Osteocyte (in vitro differentiated cells): ENCODE measurements around the gene TTBK1. TPM values are rescaled to one million over a fixed set of nuclear protein-coding genes. Genes with fewer than 3 reads are reported as not detected.

Source experiments
- DNase-seq: peaks from one replicate; pipeline ENCODE4 v3.0.0; 2021; ENCODE audit warnings: mixed read lengths; ENCODE audit not compliant: unreplicated experiment; ENCODE audit errors: extremely low spot score
- H3K27ac Mint-ChIP-seq: one replicate; pipeline ENCODE4 v1.8.0; 2021; ENCODE audit warnings: mild to moderate bottlenecking, mixed read lengths; ENCODE audit not compliant: unreplicated experiment
- H3K27me3 Mint-ChIP-seq: one replicate; pipeline ENCODE4 v1.8.0; 2021; ENCODE audit warnings: mixed read lengths; ENCODE audit not compliant: unreplicated experiment
- H3K36me3 Mint-ChIP-seq: one replicate; pipeline ENCODE4 v1.8.0; 2021; ENCODE audit warnings: mixed read lengths; ENCODE audit not compliant: unreplicated experiment
- H3K4me1 Mint-ChIP-seq: one replicate; pipeline ENCODE4 v1.8.0; 2021; ENCODE audit warnings: mixed read lengths; ENCODE audit not compliant: unreplicated experiment
- H3K4me3 Mint-ChIP-seq: one replicate; pipeline ENCODE4 v1.8.0; 2021; ENCODE audit warnings: mild to moderate bottlenecking, moderate library complexity, mixed read lengths; ENCODE audit not compliant: unreplicated experiment
- H3K9me3 Mint-ChIP-seq: one replicate; pipeline ENCODE4 v1.8.0; 2021; ENCODE audit warnings: mixed read lengths; ENCODE audit not compliant: unreplicated experiment
- CTCF ChIP-seq: fragments of 200-600 bp; sonication (generic); IDR thresholded peaks from 2 replicates; pipeline ENCODE4 v1.5.0; 2021; ENCODE audit warnings: antibody characterized with exemption, mild to moderate bottlenecking, moderate library complexity
- total RNA-seq: library from RNA; stranded (reverse); gene quantifications from 2 replicates; pipeline ENCODE4 v1.2.1, GENCODE V29; 2021

The TTBK1 gene
- total RNA-seq, 1 donor from 2014 or later = 0.08 TPM

DNA sequence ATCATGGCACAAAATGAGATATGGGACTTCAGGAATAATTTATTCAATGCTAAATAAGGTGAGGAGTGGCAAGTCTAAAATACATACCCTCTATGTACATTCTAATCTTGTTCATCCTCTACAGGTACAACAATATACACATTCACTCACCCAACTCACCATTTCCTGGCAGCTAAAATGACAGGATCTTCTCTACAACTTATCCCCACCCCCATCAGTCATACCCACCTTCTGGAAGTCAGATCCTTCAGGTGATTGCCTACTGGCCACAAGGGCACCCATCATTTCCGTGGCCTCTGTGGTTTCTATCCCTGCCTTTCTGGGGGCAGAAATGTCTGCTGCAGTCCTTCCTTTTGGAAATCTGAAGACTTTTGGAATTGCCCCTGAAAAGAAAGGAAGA lies 88.2 kb downstream of the TTBK1 start:
- H3K27me3 Mint-ChIP-seq = no peaks in the 10 kb centered on the region
- H3K4me1 Mint-ChIP-seq = no peaks in the 10 kb centered on the region
- no peaks in the 10 kb centered on the region for H3K36me3 Mint-ChIP-seq
- DNase-seq = no peak
- H3K9me3 Mint-ChIP-seq = no peaks in the 10 kb centered on the region
- no peak overlapping the region for H3K4me3 Mint-ChIP-seq
- no peak for TF ChIP-seq CTCF
- H3K27ac Mint-ChIP-seq = no peak overlapping the region

DNA sequence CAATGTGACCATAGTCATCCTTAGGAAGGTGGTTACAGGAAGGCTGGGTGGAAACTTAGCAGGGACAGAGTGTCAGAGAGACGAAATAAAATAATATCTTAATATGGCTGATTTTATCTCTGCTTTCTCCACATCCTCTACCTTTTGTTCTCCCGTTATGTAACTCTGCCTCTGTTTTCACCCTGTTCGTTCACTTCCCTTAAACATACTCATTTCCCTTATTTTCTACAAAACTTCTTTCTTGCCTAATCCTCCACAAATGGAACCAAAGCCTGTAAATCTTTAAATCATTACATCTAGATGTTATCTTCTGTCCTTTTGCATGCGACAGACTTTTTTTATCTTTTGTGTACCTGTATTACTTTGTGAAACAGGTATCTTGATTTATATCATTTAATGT lies 88.6 kb downstream of the TTBK1 start:
- Mint-ChIP-seq H3K4me3 (no peak overlapping the region), H3K9me3 (no peaks in the 10 kb centered on the region), H3K4me1 (no peaks in the 10 kb centered on the region), H3K36me3 (no peaks in the 10 kb centered on the region), H3K27me3 (no peaks in the 10 kb centered on the region), H3K27ac (no peak overlapping the region)
- DNase-seq = no peak
- TF ChIP-seq CTCF = no peak

DNA sequence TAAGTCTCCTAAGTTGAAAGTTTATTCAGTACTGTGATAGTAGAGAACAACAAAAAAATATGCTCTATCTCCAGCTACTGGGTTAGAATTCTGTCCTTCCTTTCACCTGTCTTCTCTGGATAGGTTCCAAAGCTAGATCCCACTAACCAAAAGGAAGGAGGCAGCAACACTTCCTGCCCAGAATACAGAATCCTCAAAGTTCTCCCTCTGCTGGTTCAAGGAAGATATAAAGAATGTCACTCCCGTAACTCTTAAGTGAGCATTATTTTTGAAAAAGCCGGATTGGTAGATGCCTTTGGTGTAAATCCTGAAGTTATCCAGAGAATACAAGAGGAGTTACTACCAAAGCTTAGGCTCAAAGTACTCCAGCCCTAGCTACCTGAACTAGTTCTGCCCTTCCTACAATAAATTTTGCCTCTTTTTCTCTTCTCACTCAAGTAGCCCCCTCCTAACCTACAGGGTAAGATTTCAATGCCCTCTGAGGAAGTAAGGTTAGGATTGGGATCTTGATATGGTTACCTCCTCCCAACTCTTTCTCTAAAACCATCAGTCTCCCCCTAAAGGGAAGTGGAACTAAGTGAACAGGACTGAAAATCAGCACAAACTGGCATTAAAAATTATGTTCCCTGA lies 91.3 kb downstream of the TTBK1 start:
- H3K9me3 Mint-ChIP-seq = no peaks in the 10 kb centered on the region
- H3K27me3 Mint-ChIP-seq = no peaks in the 10 kb centered on the region
- no peak for DNase-seq
- no peak overlapping the region for H3K4me3 Mint-ChIP-seq
- peak; percentile 74 for TF ChIP-seq CTCF
- no peak overlapping the region for H3K27ac Mint-ChIP-seq
- H3K36me3 Mint-ChIP-seq = peaks cover 16% of the 10 kb centered on the region
- H3K4me1 Mint-ChIP-seq = no peaks in the 10 kb centered on the region

GRCh38 chr6:43335469-43335868 lies 92.2 kb downstream of the TTBK1 start:
- Mint-ChIP-seq H3K36me3 (peaks cover 22% of the 10 kb centered on the region), H3K9me3 (no peaks in the 10 kb centered on the region), H3K4me3 (no peak overlapping the region), H3K4me1 (no peaks in the 10 kb centered on the region), H3K27me3 (no peaks in the 10 kb centered on the region), H3K27ac (no peak overlapping the region)
- no peak for DNase-seq
- TF ChIP-seq CTCF = no peak

DNA sequence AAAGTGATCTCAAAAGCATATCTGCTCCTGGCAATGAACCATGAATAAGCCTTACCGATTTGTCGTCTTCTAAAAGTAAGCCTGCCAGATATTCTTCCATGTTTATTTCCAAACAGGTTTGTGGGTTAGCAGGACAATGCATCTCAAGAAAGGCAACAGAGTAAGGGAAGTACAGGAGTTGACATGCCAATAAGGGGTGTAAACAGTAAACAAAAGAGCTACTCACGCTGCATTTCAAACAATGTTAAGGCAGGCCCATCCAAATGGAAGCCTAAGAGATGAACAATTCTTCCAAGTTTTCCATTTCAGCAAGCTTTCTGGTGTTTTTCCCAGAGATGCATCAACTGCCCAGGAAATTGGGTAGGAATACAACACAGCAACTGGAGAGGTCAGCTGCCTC lies 93.1 kb downstream of the TTBK1 start:
- Mint-ChIP-seq H3K36me3 (peaks cover 30% of the 10 kb centered on the region), H3K4me1 (no peaks in the 10 kb centered on the region), H3K27ac (no peak overlapping the region), H3K9me3 (no peaks in the 10 kb centered on the region), H3K27me3 (no peaks in the 10 kb centered on the region), H3K4me3 (no peak overlapping the region)
- DNase-seq = no peak
- no peak for TF ChIP-seq CTCF

Other genes starting within 250 kb of the TTBK1 start
- gene MEA1, start 229.5 kb upstream of the TTBK1 start, total RNA-seq = 66.2 and 67.8 TPM in 2 replicates
- 112 and 114 TPM in 2 replicates for gene KLHDC3, start 229.2 kb upstream of the TTBK1 start, total RNA-seq
- gene RRP36, start 221.9 kb upstream of the TTBK1 start, total RNA-seq = 58.1 and 66.2 TPM in 2 replicates
- 59.9 and 62.3 TPM in 2 replicates for gene CUL7, start 189.6 kb upstream of the TTBK1 start, total RNA-seq
- gene MRPL2, start 184.0 kb upstream of the TTBK1 start, total RNA-seq = 50.7 and 55.2 TPM in 2 replicates
- 39.0 and 44.5 TPM in 2 replicates for gene KLC4, start 183.8 kb upstream of the TTBK1 start, total RNA-seq
- gene PTK7, start 167.2 kb upstream of the TTBK1 start, total RNA-seq = 183 and 189 TPM in 2 replicates
- gene SRF, start 72.2 kb upstream of the TTBK1 start, total RNA-seq = 29.8 and 32.5 TPM in 2 replicates
- 39.5 and 41.9 TPM in 2 replicates for gene CUL9, start 61.3 kb upstream of the TTBK1 start, total RNA-seq
- 27.2 and 35.6 TPM in 2 replicates for gene DNPH1, start 14.0 kb upstream of the TTBK1 start, total RNA-seq
- gene SLC22A7, start 54.8 kb downstream of the TTBK1 start, total RNA-seq = not detected in 2 replicates
- 1.4 and 1.8 TPM in 2 replicates for gene CRIP3, start 65.3 kb downstream of the TTBK1 start, total RNA-seq
- gene ZNF318, start 126.2 kb downstream of the TTBK1 start, total RNA-seq = 25.1 and 26.0 TPM in 2 replicates
- 40.1 and 42.8 TPM in 2 replicates for gene ABCC10, start 184.1 kb downstream of the TTBK1 start, total RNA-seq
- gene DLK2, start 212.1 kb downstream of the TTBK1 start, total RNA-seq = 0.43 TPM in 1 of 2 replicates, not detected in the other
- gene TJAP1, start 234.1 kb downstream of the TTBK1 start, total RNA-seq = 38.7 and 42.8 TPM in 2 replicates